Ishikawa (cell line): Measurements from ENCODE around the gene IRAK1.

ENCODE experiments used
- CEBPB ChIP-seq: IDR thresholded peaks from 2 replicates; pipeline ENCODE4 v1.6.1; 2012
- CREB1 ChIP-seq: IDR thresholded peaks from 2 replicates; pipeline ENCODE4 v1.6.1; 2012; ENCODE audit warnings: low read depth
- EGR1 ChIP-seq: IDR thresholded peaks from 2 replicates; pipeline ENCODE4 v1.6.1; 2012
- EP300 ChIP-seq: IDR thresholded peaks from 2 replicates; pipeline ENCODE4 v1.6.1; 2012; ENCODE audit warnings: borderline replicate concordance
- FOXM1 ChIP-seq: IDR thresholded peaks from 2 replicates; pipeline ENCODE4 v1.6.1; 2012; ENCODE audit warnings: low read depth, borderline replicate concordance
- NFIC ChIP-seq: IDR thresholded peaks from 2 replicates; pipeline ENCODE4 v1.6.1; 2012
- RAD21 ChIP-seq: IDR thresholded peaks from 2 replicates; pipeline ENCODE4 v1.6.1; 2012; ENCODE audit warnings: low read depth
- TCF12 ChIP-seq: IDR thresholded peaks from 2 replicates; pipeline ENCODE4 v1.6.1; 2012; ENCODE audit warnings: low read depth
- YY1 ChIP-seq: IDR thresholded peaks from 2 replicates; pipeline ENCODE4 v1.6.1; 2012; ENCODE audit warnings: low read depth
- ZBTB7A ChIP-seq: IDR thresholded peaks from 2 replicates; pipeline ENCODE4 v1.6.1; 2012; ENCODE audit warnings: low read depth
- TF ChIP-seq, protein P1 (sequence below): IDR thresholded peaks from 2 replicates; pipeline ENCODE4 v1.6.1; 2012; ENCODE audit warnings: low read depth, mild to moderate bottlenecking
- TF ChIP-seq, protein P2 (sequence below): IDR thresholded peaks from 2 replicates; pipeline ENCODE4 v1.6.1; 2012
- TF ChIP-seq, protein P3 (sequence below): IDR thresholded peaks from 2 replicates; pipeline ENCODE4 v1.6.1; 2012

DNA sequence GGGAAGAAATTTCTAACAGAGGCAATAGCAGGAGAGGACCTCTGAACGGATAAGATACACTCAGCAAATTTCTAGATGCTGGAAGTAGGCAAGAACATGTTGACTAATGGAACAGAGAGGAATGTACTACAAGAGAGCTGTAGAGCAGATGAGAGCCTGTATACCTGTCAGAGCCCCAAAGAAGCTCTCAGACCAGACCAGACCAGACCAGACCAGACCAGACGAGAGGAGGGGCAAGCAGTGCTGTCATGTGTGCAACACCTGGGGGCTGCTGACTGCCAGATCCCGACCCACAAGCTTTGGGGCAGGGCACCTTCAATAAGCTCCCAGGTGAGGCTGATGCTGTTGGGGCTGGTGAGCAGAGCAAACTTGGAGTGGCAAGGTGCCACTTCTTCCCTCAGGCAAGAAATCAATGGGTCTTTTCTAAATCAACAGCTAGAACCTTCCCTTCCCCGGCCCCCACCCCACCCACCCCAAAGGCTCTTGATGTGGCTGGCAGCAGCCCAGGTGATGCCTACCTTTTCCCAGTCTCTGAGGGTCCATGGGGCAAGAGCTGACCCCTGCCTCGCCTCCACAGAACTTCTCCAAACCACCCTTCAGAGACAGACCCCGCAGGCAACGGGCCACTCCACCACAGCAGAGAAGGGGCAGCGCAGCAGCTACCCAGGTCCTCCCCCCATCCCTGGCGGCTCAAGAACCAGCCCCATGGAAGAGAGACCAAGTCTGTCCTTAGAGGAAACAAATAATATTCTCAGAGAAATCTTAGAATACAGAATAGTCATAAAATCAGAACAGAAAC, 45.1 kb upstream of the IRAK1 start:
- TF ChIP-seq EGR1 (no peak), TCF12 (no peak), FOXM1 (no peak), YY1 (no peak), EP300 (no peak), CREB1 (no peak), RAD21 (no peak), CEBPB (no peak), NFIC (no peak), ZBTB7A (no peak)
- TF ChIP-seq, protein P1, sequence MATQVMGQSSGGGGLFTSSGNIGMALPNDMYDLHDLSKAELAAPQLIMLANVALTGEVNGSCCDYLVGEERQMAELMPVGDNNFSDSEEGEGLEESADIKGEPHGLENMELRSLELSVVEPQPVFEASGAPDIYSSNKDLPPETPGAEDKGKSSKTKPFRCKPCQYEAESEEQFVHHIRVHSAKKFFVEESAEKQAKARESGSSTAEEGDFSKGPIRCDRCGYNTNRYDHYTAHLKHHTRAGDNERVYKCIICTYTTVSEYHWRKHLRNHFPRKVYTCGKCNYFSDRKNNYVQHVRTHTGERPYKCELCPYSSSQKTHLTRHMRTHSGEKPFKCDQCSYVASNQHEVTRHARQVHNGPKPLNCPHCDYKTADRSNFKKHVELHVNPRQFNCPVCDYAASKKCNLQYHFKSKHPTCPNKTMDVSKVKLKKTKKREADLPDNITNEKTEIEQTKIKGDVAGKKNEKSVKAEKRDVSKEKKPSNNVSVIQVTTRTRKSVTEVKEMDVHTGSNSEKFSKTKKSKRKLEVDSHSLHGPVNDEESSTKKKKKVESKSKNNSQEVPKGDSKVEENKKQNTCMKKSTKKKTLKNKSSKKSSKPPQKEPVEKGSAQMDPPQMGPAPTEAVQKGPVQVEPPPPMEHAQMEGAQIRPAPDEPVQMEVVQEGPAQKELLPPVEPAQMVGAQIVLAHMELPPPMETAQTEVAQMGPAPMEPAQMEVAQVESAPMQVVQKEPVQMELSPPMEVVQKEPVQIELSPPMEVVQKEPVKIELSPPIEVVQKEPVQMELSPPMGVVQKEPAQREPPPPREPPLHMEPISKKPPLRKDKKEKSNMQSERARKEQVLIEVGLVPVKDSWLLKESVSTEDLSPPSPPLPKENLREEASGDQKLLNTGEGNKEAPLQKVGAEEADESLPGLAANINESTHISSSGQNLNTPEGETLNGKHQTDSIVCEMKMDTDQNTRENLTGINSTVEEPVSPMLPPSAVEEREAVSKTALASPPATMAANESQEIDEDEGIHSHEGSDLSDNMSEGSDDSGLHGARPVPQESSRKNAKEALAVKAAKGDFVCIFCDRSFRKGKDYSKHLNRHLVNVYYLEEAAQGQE = no peak
- TF ChIP-seq, protein P2, sequence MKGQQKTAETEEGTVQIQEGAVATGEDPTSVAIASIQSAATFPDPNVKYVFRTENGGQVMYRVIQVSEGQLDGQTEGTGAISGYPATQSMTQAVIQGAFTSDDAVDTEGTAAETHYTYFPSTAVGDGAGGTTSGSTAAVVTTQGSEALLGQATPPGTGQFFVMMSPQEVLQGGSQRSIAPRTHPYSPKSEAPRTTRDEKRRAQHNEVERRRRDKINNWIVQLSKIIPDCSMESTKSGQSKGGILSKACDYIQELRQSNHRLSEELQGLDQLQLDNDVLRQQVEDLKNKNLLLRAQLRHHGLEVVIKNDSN = no peak
- TF ChIP-seq, protein P3, sequence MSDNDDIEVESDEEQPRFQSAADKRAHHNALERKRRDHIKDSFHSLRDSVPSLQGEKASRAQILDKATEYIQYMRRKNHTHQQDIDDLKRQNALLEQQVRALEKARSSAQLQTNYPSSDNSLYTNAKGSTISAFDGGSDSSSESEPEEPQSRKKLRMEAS = no peak
